ENCODE data around the gene CYP4A11. TPM values are rescaled to one million over a fixed set of nuclear protein-coding genes. Genes with fewer than 3 reads are reported as not detected.
A peak's percentile ranks its signal among the peaks of the same experiment; 100 is the strongest.
"Not testable (repeated sequence)": the region's sequence is repeated elsewhere in the genome, so short reads cannot be mapped to it uniquely, and the experiment has no call there.

CYP4A11 gene
- total RNA-seq, 1 donor from 2014 or later: not detected

DNA sequence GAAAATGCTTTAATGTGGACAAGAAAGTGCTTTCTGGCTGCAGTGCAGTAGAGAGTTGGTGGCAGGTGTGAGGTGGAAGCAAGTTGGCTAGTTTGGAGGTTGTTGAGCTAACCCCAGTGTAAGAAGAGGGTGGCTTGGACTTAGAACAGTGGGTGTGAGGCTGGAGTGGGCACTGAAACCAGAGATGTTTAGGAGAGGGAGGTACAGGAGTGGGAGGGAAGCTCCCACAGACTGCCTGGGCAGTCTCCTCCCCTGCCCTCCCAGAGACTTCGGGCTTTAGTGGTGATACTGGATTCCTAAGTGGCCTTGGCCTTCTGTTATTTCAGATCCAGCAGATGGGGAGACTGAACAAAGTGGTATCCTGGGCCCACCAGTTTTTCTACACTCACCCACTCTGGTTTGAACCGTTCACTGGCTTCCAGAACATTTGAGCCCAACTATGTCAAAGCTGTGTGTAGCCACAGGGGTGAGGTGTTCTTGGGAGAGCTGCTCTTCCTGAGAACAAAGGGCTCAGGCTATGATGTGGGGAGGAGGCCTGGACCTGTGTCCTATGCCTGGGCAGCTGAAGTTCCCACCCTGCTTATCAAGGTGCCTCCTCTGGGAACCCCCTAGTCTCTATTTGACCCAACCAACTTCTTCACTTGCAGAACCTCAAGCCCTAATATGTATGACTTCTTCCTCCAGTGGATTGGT is 19.9 kb upstream of the CYP4A11 start:
- Mint-ChIP-seq H3K4me1 (ENCODE audit: low read depth) (peaks cover 4% of the 10 kb centered on the region), H3K36me3 (ENCODE audit: insufficient read depth) (no peaks in the 10 kb centered on the region), H3K27ac (no peak overlapping the region), H3K9me3 (ENCODE audit: low read depth) (peaks cover 4% of the 10 kb centered on the region), H3K27me3 (no peaks in the 10 kb centered on the region), H3K4me3 (ENCODE audit: low read depth) (no peak overlapping the region)
- TF ChIP-seq, protein P1, sequence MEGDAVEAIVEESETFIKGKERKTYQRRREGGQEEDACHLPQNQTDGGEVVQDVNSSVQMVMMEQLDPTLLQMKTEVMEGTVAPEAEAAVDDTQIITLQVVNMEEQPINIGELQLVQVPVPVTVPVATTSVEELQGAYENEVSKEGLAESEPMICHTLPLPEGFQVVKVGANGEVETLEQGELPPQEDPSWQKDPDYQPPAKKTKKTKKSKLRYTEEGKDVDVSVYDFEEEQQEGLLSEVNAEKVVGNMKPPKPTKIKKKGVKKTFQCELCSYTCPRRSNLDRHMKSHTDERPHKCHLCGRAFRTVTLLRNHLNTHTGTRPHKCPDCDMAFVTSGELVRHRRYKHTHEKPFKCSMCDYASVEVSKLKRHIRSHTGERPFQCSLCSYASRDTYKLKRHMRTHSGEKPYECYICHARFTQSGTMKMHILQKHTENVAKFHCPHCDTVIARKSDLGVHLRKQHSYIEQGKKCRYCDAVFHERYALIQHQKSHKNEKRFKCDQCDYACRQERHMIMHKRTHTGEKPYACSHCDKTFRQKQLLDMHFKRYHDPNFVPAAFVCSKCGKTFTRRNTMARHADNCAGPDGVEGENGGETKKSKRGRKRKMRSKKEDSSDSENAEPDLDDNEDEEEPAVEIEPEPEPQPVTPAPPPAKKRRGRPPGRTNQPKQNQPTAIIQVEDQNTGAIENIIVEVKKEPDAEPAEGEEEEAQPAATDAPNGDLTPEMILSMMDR (IDR thresholded peaks at IDR 0.05; ENCODE audit: unreplicated experiment): no peak
- no peak for DNase-seq (ENCODE audit: low spot score, unreplicated experiment)

DNA sequence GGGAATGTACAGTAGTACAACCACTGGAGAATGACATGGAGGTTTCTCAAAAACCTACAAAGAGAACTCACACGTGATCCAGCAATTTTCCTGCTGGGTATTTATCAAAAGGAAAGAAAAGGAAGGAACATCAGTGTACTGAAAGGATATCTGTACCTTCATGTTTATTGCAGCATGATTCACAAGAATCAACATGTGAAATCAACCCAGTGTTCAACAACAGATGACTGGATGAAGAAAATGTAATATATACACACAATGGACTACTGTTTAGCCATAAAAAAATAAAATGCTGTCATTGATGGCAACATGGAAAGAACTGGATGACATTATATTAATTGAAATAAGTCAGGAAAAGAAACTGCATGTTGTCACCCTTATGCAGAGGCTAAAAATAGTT is 19.0 kb upstream of the CYP4A11 start:
- no peaks in the 10 kb centered on the region for H3K27me3 Mint-ChIP-seq
- TF ChIP-seq, protein P1 (IDR thresholded peaks at IDR 0.05; ENCODE audit: unreplicated experiment): no peak
- no peak for DNase-seq (ENCODE audit: low spot score, unreplicated experiment)
- no peaks in the 10 kb centered on the region for H3K36me3 Mint-ChIP-seq (ENCODE audit: insufficient read depth)
- H3K4me1 Mint-ChIP-seq (ENCODE audit: low read depth): peaks cover 4% of the 10 kb centered on the region
- H3K9me3 Mint-ChIP-seq (ENCODE audit: low read depth): peaks cover 4% of the 10 kb centered on the region
- no peak overlapping the region for H3K4me3 Mint-ChIP-seq (ENCODE audit: low read depth)
- no peak overlapping the region for H3K27ac Mint-ChIP-seq

DNA sequence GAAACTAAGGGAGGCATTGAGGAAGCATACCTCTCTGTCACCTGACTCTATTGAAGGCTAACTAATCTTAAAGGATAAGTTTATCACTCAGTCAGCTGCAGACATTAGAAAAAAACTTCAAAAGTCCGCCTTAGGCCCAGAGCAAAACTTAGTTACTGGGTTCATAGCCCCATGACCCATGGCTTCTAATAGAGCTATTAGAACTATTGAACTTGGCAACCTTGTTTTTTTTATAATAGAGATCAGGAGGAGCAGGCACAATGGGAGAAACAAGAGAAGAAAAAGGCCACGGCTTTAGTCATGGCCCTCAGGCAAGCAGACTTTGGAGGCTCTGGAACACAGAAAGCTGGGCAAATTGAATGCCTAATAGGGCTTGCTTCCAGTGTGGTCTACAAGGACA is 13.8 kb upstream of the CYP4A11 start:
- H3K27me3 Mint-ChIP-seq; H3K27ac Mint-ChIP-seq; H3K4me1 Mint-ChIP-seq (ENCODE audit: low read depth); H3K9me3 Mint-ChIP-seq (ENCODE audit: low read depth); DNase-seq (ENCODE audit: low spot score, unreplicated experiment); H3K36me3 Mint-ChIP-seq (ENCODE audit: insufficient read depth); H3K4me3 Mint-ChIP-seq (ENCODE audit: low read depth): not testable (repeated sequence)

DNA sequence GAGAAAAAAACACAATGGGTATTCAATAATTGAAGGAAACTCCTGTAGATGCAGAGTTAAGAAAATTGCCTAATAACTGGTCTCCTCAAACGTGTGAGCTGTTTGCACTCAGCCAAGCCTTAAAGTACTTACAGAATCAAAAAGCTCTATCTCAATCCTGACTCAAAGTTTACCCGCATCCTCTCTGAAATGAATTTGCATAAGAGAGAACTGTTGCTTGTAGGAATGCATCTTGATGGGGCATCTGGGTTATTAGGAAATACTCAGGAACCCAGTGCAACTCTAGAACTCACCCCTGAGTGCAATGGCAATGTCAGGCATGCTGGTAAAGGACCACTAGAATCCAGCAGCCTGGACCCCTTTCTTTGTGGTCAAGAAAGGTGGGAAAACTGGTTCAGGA is 12.6 kb upstream of the CYP4A11 start:
- H3K36me3 Mint-ChIP-seq (ENCODE audit: insufficient read depth); H3K9me3 Mint-ChIP-seq (ENCODE audit: low read depth); H3K27me3 Mint-ChIP-seq; H3K4me1 Mint-ChIP-seq (ENCODE audit: low read depth); H3K27ac Mint-ChIP-seq; DNase-seq (ENCODE audit: low spot score, unreplicated experiment); H3K4me3 Mint-ChIP-seq (ENCODE audit: low read depth): not testable (repeated sequence)

DNA sequence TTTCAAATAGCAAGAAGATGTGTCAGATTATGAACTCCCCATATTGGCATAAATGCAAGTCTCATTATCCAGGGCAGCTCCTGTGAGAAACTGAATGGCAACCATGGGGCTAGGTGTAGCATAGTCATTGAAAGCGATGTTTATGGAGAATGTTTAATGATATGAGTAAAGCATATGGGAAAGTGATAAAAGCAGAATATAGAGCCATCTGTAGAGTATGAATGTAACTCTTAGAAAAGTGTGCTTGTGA is 8.1 kb upstream of the CYP4A11 start:
- not testable (repeated sequence) for H3K27me3 Mint-ChIP-seq; DNase-seq (ENCODE audit: low spot score, unreplicated experiment); H3K4me3 Mint-ChIP-seq (ENCODE audit: low read depth); H3K36me3 Mint-ChIP-seq (ENCODE audit: insufficient read depth); H3K9me3 Mint-ChIP-seq (ENCODE audit: low read depth); H3K27ac Mint-ChIP-seq; H3K4me1 Mint-ChIP-seq (ENCODE audit: low read depth)

DNA sequence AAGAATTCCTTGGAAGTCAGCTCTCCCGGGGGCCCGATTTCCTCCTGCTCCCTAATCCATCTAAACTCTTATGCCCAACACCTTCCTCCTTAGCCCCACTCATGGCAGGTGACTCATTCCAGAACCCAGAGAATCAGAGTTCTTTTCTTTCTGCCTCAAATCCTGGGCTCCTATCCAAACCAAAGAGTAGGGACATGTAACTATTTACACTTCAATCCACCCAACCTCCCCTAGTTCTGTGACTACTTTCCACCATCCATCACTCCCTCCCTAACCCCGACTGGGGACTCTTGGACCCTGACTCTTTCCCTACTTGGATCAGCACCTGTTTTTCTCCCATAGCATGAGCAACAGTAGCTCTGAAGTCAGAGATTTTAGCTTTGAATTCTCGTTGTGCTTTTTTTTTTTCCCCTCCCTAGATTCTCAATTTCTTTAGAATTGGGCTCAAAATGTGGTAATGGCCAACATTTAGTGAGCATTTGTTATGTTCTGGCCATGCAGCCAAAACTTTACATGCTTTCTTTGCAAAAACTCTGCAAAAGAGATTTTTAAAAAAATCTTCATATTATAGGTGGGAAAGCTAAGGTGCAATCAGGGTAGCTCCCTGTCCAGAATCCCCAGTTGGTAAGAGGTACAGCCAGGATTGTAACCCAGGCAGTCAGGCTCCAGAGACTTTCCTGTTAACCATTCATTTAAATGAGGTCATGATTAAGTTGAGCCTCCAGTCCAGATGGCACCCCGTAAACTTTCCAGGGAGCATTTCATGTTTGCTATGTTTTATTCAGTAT is 7.5 kb upstream of the CYP4A11 start:
- no peak for DNase-seq (ENCODE audit: low spot score, unreplicated experiment)
- Mint-ChIP-seq H3K9me3 (ENCODE audit: low read depth) (peaks cover 3% of the 10 kb centered on the region), H3K4me1 (ENCODE audit: low read depth) (no peaks in the 10 kb centered on the region), H3K27ac (peak overlapping the region; percentile 29), H3K4me3 (ENCODE audit: low read depth) (no peak overlapping the region), H3K27me3 (no peaks in the 10 kb centered on the region), H3K36me3 (ENCODE audit: insufficient read depth) (no peaks in the 10 kb centered on the region)
- TF ChIP-seq, protein P1 (IDR thresholded peaks at IDR 0.05; ENCODE audit: unreplicated experiment): no peak

DNA sequence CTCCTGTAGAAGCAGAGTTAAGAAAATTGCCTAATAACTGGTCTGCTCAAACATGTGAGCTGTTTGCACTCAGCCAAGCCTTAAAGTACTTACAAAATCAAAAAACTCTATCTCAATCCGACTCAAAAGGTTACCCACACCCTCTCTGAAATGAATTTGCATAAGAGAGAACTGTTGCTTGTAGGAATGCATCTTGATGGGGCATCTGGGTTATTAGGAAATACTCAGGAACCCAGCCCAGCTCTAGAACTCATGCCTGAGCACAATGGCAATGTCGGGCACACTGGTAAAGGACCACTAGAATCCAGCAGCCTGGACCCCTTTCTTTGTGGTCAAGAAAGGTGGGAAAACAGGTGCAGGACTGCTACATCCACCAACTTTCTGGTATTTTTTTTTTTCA is 6.4 kb upstream of the CYP4A11 start:
- H3K27ac Mint-ChIP-seq; H3K9me3 Mint-ChIP-seq (ENCODE audit: low read depth); DNase-seq (ENCODE audit: low spot score, unreplicated experiment); H3K36me3 Mint-ChIP-seq (ENCODE audit: insufficient read depth); H3K4me3 Mint-ChIP-seq (ENCODE audit: low read depth); H3K4me1 Mint-ChIP-seq (ENCODE audit: low read depth); H3K27me3 Mint-ChIP-seq: not testable (repeated sequence)

Measured in progenitor cell of endocrine pancreas (in vitro differentiated cells).